PC-9 (cell line): ENCODE results near the gene ALKAL2.

Experiments
- EZH2 ChIP-seq: fragments of 200-600 bp; sonication (generic); IDR thresholded peaks from 2 replicates; pipeline ENCODE4 v1.8.0; 2017; ENCODE audit warnings: antibody characterized with exemption, low read depth
- TF ChIP-seq, protein P1 (sequence below): fragments of 200-600 bp; sonication (generic); conservative IDR thresholded peaks from 2 replicates; pipeline ENCODE4 v1.6.1; 2017; ENCODE audit warnings: mixed run types, antibody characterized with exemption, mild to moderate bottlenecking, moderate library complexity

DNA sequence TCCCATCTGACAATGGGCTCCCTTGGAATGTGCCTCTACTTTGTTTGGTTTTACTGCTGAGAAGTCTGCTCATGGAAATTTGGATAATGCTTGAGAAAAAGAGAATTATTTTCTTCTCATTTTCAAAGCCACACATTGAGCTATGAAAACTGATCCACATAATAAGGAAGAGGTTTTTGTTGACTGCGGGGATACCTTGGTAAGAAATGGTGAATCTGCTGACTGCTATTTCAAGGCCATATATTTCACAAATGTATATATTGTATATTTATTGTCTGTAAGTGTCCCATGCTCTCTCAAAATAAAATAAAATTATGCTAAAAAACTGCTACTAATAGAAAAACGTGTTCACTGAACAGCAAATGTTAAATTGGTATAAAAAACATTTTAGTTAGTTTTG lies 39.2 kb downstream of the ALKAL2 start:
- TF ChIP-seq, protein P1, sequence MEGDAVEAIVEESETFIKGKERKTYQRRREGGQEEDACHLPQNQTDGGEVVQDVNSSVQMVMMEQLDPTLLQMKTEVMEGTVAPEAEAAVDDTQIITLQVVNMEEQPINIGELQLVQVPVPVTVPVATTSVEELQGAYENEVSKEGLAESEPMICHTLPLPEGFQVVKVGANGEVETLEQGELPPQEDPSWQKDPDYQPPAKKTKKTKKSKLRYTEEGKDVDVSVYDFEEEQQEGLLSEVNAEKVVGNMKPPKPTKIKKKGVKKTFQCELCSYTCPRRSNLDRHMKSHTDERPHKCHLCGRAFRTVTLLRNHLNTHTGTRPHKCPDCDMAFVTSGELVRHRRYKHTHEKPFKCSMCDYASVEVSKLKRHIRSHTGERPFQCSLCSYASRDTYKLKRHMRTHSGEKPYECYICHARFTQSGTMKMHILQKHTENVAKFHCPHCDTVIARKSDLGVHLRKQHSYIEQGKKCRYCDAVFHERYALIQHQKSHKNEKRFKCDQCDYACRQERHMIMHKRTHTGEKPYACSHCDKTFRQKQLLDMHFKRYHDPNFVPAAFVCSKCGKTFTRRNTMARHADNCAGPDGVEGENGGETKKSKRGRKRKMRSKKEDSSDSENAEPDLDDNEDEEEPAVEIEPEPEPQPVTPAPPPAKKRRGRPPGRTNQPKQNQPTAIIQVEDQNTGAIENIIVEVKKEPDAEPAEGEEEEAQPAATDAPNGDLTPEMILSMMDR: no peak
- no peak for TF ChIP-seq EZH2
